ENCODE measurements around the gene C21orf58. TPM values are rescaled to one million over a fixed set of nuclear protein-coding genes. Genes with fewer than 3 reads are reported as not detected.

C21orf58 gene
- total RNA-seq, 1 experiment from 2014 or later: 12.7 TPM

GRCh38 chr21:46354518-46354917 lies 30.8 kb upstream of the C21orf58 start:
- Histone ChIP-seq H3K4me1 (ENCODE audit: control insufficient read depth, insufficient read depth, low read length) (no peaks in the 10 kb centered on the region), H3K9me3 (ENCODE audit: control insufficient read depth, insufficient read depth, low read depth, low read length) (no peaks in the 10 kb centered on the region), H3K27ac (ENCODE audit: low read length) (no peak overlapping the region), H3K4me3 (ENCODE audit: low read depth in 2 of 2, low read length in 2 of 2) (no peak overlapping the region), H3K27me3 (ENCODE audit: control insufficient read depth, insufficient read depth, low read length) (no peaks in the 10 kb centered on the region), H3K36me3 (ENCODE audit: control insufficient read depth, insufficient read depth, low read length) (peaks cover 7% of the 10 kb centered on the region)
- in situ Hi-C loops (cut with HindIII; ENCODE audit: low pct_unique_long_range_greater_than_20kb, low sequenced_read_pairs) (no loop called here), intact Hi-C loops (cut with micrococcal nuclease; ENCODE audit: unreplicated experiment) (no loop called here)
- ATAC-seq (no peak), DNase-seq (ENCODE audit: low read depth, low spot score) (no peak)
- CTCF ChIA-PET: no interaction called here
- no TSS peak for BruUV-seq (replicated peaks)
- TF ChIP-seq POLR2AphosphoS5 (IDR thresholded peaks at IDR 0.05; ENCODE audit: low read depth, low read length): no peak
- no peak for TF ChIP-seq TCF7L2 (IDR thresholded peaks at IDR 0.05; ENCODE audit: low read depth, low read length)
- TF ChIP-seq REST (IDR thresholded peaks at IDR 0.05; ENCODE audit: insufficient read depth in 1 of 2, low read depth in 2 of 2, low read length in 1 of 2): no peak
- TF ChIP-seq SIN3A (IDR thresholded peaks at IDR 0.05; ENCODE audit: borderline replicate concordance, insufficient read depth, low read depth, low read length): no peak
- no peak for TF ChIP-seq CTCF (IDR thresholded peaks at IDR 0.05)
- POLR2A ChIA-PET: no interaction called here

GRCh38 chr21:46354046-46354445 lies 30.4 kb upstream of the C21orf58 start:
- no peaks in the 10 kb centered on the region for H3K27me3 ChIP-seq (ENCODE audit: control insufficient read depth, insufficient read depth, low read length)
- TF ChIP-seq TCF7L2 (IDR thresholded peaks at IDR 0.05; ENCODE audit: low read depth, low read length) (no peak), POLR2AphosphoS5 (IDR thresholded peaks at IDR 0.05; ENCODE audit: low read depth, low read length) (no peak), CTCF (IDR thresholded peaks at IDR 0.05) (no peak), REST (IDR thresholded peaks at IDR 0.05; ENCODE audit: insufficient read depth in 1 of 2, low read depth in 2 of 2, low read length in 1 of 2) (no peak), SIN3A (IDR thresholded peaks at IDR 0.05; ENCODE audit: borderline replicate concordance, insufficient read depth, low read depth, low read length) (no peak)
- H3K4me3 ChIP-seq (ENCODE audit: low read depth in 2 of 2, low read length in 2 of 2): no peak overlapping the region
- in situ Hi-C loops (cut with HindIII; ENCODE audit: low pct_unique_long_range_greater_than_20kb, low sequenced_read_pairs) (no loop called here), intact Hi-C loops (cut with micrococcal nuclease; ENCODE audit: unreplicated experiment) (no loop called here)
- ATAC-seq (no peak), DNase-seq (ENCODE audit: low read depth, low spot score) (no peak)
- ChIA-PET CTCF (no interaction called here), POLR2A (no interaction called here)
- no peaks in the 10 kb centered on the region for H3K9me3 ChIP-seq (ENCODE audit: control insufficient read depth, insufficient read depth, low read depth, low read length)
- no peaks in the 10 kb centered on the region for H3K4me1 ChIP-seq (ENCODE audit: control insufficient read depth, insufficient read depth, low read length)
- BruUV-seq (replicated peaks): no TSS peak
- H3K36me3 ChIP-seq (ENCODE audit: control insufficient read depth, insufficient read depth, low read length): peaks cover 7% of the 10 kb centered on the region
- no peak overlapping the region for H3K27ac ChIP-seq (ENCODE audit: low read length)

Data from Panc1 (cell line).